Fibroblast of villous mesenchyme (primary cell): ENCODE measurements around the gene CMYA5. TPM values are rescaled to one million over a fixed set of nuclear protein-coding genes. Genes with fewer than 3 reads are reported as not detected.
"Not testable (repeated sequence)": the region's sequence is repeated elsewhere in the genome, so short reads cannot be mapped to it uniquely, and the experiment has no call there.

Experiments
- DNase-seq: peaks from one replicate; pipeline ENCODE4 v3.0.0-alpha.2; 2010; ENCODE audit warnings: low read depth
- H3K4me3 ChIP-seq: 2 replicates; pipeline ENCODE4 v1.5.1; 2011; ENCODE audit warnings: low read depth, mild to moderate bottlenecking, low read length
- total RNA-seq: library from RNA; depleted of rRNA; stranded (reverse); fragments of >200 nt; gene quantifications from 2 replicates; pipeline ENCODE4 v1.2.3, GENCODE V29; 2012
- TF ChIP-seq, protein P1 (sequence below): IDR thresholded peaks from 2 replicates; pipeline ENCODE4 v1.5.1; 2012; ENCODE audit warnings: low read depth, mild to moderate bottlenecking, low read length; ENCODE audit not compliant: insufficient read depth

The CMYA5 gene
- total RNA-seq, 1 donor, result 1.7 TPM

DNA sequence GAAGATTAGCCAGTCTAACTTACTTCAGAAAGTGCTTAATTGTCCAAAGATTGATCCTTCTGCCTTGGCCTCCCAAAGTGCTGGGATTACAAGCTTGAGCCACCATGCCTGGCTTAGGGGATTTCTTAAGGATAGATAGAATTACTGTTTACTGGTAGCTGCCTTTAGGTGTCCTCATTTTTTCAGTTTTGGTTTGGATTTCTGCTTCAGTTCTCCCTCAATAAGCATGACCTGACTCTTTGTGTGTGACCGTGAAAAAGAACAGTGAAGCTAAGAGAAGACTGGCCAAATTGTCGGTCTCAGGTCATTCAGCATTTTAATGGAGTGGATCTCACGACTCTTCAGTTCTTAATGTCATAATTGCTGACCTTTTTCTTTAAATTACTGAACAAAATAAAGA, 22.9 kb upstream of the CMYA5 start:
- no peak for DNase-seq
- TF ChIP-seq, protein P1, sequence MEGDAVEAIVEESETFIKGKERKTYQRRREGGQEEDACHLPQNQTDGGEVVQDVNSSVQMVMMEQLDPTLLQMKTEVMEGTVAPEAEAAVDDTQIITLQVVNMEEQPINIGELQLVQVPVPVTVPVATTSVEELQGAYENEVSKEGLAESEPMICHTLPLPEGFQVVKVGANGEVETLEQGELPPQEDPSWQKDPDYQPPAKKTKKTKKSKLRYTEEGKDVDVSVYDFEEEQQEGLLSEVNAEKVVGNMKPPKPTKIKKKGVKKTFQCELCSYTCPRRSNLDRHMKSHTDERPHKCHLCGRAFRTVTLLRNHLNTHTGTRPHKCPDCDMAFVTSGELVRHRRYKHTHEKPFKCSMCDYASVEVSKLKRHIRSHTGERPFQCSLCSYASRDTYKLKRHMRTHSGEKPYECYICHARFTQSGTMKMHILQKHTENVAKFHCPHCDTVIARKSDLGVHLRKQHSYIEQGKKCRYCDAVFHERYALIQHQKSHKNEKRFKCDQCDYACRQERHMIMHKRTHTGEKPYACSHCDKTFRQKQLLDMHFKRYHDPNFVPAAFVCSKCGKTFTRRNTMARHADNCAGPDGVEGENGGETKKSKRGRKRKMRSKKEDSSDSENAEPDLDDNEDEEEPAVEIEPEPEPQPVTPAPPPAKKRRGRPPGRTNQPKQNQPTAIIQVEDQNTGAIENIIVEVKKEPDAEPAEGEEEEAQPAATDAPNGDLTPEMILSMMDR, result no peak
- no peak overlapping the region for H3K4me3 ChIP-seq

DNA sequence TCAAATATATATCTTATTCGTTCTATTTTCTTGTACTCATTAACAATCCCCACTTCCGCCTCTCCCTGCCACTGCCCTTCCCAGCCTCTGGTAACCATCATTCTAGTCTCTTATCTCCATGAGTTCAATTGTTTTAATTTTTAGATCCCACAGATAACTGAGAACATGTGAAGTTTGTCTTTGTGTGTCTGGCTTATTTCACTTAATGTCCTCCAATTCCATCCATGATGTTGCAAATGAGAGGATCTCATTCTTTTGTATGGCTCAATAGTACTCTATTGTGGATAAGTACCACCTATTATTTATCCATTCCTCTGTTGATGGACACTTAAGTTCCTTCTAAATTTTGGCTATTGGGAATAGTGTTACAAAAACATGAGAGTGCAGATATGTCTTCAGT, 17.2 kb upstream of the CMYA5 start:
- H3K4me3 ChIP-seq, result no peak overlapping the region
- TF ChIP-seq, protein P1, result no peak
- no peak for DNase-seq

DNA sequence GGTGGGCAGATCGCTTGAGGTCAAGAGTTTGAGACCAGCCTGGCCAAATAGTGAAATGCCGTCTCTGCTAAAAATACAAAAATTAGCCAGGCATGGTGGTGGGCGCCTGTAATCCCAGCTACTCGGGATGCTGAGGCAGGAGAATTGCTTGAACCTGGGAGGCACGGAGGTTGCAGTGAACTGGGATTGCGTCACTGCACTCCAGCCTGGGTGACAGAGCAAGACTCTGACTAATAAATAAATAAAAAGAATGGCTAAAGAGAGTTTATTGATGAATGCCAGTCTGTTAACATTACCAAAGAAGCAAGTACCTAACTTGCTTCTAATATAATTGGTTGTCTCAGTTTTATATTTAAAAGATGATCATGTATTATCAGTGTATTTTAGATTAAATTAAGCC, 13.3 kb upstream of the CMYA5 start:
- H3K4me3 ChIP-seq, result not testable (repeated sequence)
- DNase-seq, result peak; percentile 20

DNA sequence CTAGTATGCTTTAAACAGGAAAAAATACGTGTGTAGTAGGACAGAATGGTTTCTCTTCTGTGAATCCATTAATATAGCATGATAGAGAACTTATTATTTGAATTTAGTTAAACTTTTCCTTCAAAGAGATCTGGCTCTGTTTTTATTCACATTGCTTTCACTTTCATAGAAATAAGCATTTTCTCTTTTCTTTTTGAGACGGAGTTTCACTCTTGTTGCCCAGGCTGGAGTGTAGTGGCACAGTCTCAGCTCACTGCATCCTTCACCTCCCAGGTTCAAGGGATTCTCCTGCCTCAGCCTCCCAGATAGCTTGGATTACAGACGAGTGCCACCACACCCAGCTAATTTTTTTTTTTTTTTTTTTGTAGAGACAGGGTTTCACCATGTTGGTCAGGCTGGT, 7.5 kb upstream of the CMYA5 start:
- DNase-seq, result not testable (repeated sequence)

DNA sequence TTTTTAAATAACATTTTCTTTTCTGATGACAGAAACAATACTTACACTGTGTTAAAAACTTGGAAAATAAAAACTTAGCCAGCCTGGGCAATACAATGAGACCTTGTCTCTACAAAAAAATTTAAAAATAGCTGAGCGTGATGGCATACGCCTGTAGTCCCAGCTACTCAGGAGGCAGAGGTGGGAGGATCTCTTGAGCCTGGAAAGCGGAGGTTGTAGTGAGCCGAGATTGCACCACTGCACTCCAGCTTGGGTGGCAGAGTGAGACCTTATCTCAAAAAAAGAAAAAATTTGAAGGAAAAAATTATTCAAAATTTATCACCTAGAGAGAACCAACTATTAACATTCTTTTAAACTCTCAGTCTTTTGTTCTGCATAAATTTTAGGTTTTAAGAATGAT, 4.9 kb upstream of the CMYA5 start:
- TF ChIP-seq, protein P1, result no peak
- no peak overlapping the region for H3K4me3 ChIP-seq
- no peak for DNase-seq

More for the DNA sequence above, 7.5 kb upstream of the CMYA5 start:
- not testable (repeated sequence) for H3K4me3 ChIP-seq

DNA sequence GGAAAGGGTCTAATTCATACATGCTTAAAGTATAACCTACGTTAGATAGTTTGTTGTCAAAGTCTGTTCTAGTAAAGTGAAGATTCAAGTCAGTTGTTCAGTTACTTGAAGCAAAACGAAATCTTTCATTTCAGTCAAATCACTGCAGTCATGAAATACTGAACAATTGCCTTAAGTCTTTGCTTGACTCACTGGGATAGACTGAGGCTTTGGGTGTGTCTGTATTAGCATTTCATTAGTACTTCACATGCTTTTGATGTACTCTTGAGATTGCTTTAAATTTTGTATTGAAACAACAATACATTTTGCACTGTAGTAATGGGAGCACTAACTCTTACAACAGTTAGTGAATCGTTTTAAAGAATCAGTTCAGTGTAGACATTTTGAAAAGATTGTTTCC, 4.0 kb upstream of the CMYA5 start:
- peak; percentile 28 for DNase-seq
- H3K4me3 ChIP-seq, result no peak overlapping the region
- TF ChIP-seq, protein P1, result no peak

DNA sequence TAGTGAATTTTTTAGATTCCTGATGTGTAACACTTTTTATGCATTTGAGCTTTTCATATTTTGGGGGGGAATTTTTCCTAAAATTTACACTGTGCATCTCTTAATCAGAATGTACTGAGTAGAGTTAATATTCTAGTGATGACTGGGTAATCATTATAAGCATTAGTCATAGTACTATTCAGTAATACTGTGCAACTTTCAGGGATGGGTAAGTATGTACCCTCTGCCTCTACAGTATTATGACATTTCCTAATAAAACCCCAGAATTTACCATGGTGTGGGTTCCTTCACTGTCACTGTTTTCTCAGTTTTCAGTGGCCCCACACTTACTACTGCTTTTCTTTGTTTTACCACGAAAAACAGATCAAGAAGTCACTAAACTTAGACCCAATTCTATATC, 2.8 kb upstream of the CMYA5 start:
- TF ChIP-seq, protein P1, result no peak
- H3K4me3 ChIP-seq, result no peak overlapping the region
- DNase-seq, result no peak

DNA sequence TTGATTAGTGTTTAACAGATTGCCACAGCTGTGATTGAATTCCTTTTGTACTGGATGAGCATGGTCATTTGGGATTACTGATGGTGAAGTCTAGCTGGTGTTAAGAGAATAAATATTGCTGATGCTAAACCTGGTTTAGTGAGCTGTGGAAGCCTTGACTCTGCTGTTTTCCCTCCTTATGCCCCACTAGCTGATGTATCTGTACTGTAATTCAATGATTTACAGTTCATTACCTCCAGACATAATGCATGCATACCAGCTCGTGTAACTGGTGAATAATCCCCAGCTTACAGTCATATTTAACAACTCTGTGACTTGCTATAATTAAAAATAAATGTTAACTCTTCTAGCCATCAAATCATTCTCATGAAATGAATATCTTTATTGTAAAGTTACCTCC, 1.7 kb upstream of the CMYA5 start:
- H3K4me3 ChIP-seq, result no peak overlapping the region
- no peak for DNase-seq

More for the DNA sequence above, 1.7 kb upstream of the CMYA5 start:
- TF ChIP-seq, protein P1, result no peak
